VCaP (cell line): ENCODE measurements around the gene KCNC1.

Experiments used
- H3K27ac ChIP-seq: fragments of 450-650 bp; 2 replicates; pipeline ENCODE4 v1.5.1; 2017
- CTCF ChIP-seq: fragments of 450-650 bp; conservative IDR thresholded peaks from 2 replicates; pipeline ENCODE4 v1.5.1; 2017; ENCODE audit warnings: mild to moderate bottlenecking, moderate library complexity

The KCNC1 gene

GRCh38 chr11:17763244-17763643, 28.7 kb downstream of the KCNC1 start:
- no peak overlapping the region for H3K27ac ChIP-seq
- no peak for TF ChIP-seq CTCF

GRCh38 chr11:17763703-17764102, 29.1 kb downstream of the KCNC1 start:
- no peak for TF ChIP-seq CTCF
- no peak overlapping the region for H3K27ac ChIP-seq

GRCh38 chr11:17764446-17765218, 30.1 kb downstream of the KCNC1 start:
- TF ChIP-seq CTCF: no peak
- no peak overlapping the region for H3K27ac ChIP-seq

GRCh38 chr11:17765356-17766072, 30.9 kb downstream of the KCNC1 start:
- H3K27ac ChIP-seq: no peak overlapping the region
- TF ChIP-seq CTCF: no peak

- no peak for TF ChIP-seq CTCF
- no peak overlapping the region for H3K27ac ChIP-seq
These were observed 31.4 kb downstream of the KCNC1 start for GRCh38 chr11:17766073-17766359.

GRCh38 chr11:17766590-17766989, 32.0 kb downstream of the KCNC1 start:
- TF ChIP-seq CTCF: no peak

GRCh38 chr11:17767301-17767885, 32.8 kb downstream of the KCNC1 start:
- no peak overlapping the region for H3K27ac ChIP-seq
- TF ChIP-seq CTCF: no peak

More at GRCh38 chr11:17766590-17766989, 32.0 kb downstream of the KCNC1 start:
- no peak overlapping the region for H3K27ac ChIP-seq
